HG02763 (cell line): Measurements from ENCODE around the gene F7.
"Not testable (repeated sequence)": the region's sequence is repeated elsewhere in the genome, so short reads cannot be mapped to it uniquely, and the experiment has no call there.

Source experiments
- ATAC-seq: cut with Tn5 transposase; IDR thresholded peaks from one replicate; pipeline ENCODE4 v1.9.1; 2021; ENCODE audit warnings: mild to moderate bottlenecking, moderate library complexity; ENCODE audit not compliant: unreplicated experiment

The F7 gene

GRCh38 chr13:113105032-113105920, at the start of gene F7:
TSS of gene F7 (plus strand) at chr13:113105791. CDS start at chr13:113105842, 51 bp downstream.
- no peak for ATAC-seq

- no peak for ATAC-seq
Measured at GRCh38 chr13:113057084-113057483, 48.5 kb upstream of the F7 start.

GRCh38 chr13:113057559-113057958, 48.0 kb upstream of the F7 start:
- not testable (repeated sequence) for ATAC-seq

GRCh38 chr13:113058129-113058987, 47.2 kb upstream of the F7 start:
- no peak for ATAC-seq

GRCh38 chr13:113058988-113059850, 46.4 kb upstream of the F7 start:
- ATAC-seq = no peak

- ATAC-seq = no peak
Measured at GRCh38 chr13:113059891-113060290, 45.7 kb upstream of the F7 start.

- ATAC-seq = no peak
Measured at GRCh38 chr13:113060557-113061270, 44.9 kb upstream of the F7 start.

GRCh38 chr13:113061271-113061625, 44.3 kb upstream of the F7 start:
- no peak for ATAC-seq

- ATAC-seq = no peak
Measured at GRCh38 chr13:113061796-113062425, 43.7 kb upstream of the F7 start.

- ATAC-seq = no peak
Measured at GRCh38 chr13:113062691-113063090, 42.9 kb upstream of the F7 start.

GRCh38 chr13:113063091-113063491, 42.5 kb upstream of the F7 start:
- ATAC-seq = no peak

- no peak for ATAC-seq
Measured at GRCh38 chr13:113064000-113064533, 41.5 kb upstream of the F7 start.

GRCh38 chr13:113064534-113065405, 40.8 kb upstream of the F7 start:
- ATAC-seq = no peak

GRCh38 chr13:113065406-113066141, 40.0 kb upstream of the F7 start:
- no peak for ATAC-seq

- no peak for ATAC-seq
Measured at GRCh38 chr13:113066142-113066455, 39.5 kb upstream of the F7 start.

- no peak for ATAC-seq
Measured at GRCh38 chr13:113066746-113067145, 38.8 kb upstream of the F7 start.

GRCh38 chr13:113069861-113070805, 35.5 kb upstream of the F7 start:
- ATAC-seq = no peak
